Subcutaneous adipose tissue (tissue), 4 donors: Measurements from ENCODE around the gene MS4A7. TPM values are rescaled to one million over a fixed set of nuclear protein-coding genes. Genes with fewer than 3 reads are reported as not detected.

Experiments used
- total RNA-seq, 4 donors: library from RNA; depleted of rRNA; stranded (reverse); fragments of >200 nt; gene quantifications; one replicate each; pipeline ENCODE4 v1.1.0, GENCODE V29; 2016
- TF ChIP-seq, protein P1 (sequence below): fragments of 450-650 bp; IDR thresholded peaks from one replicate; pipeline ENCODE4 v1.5.1; 2016; ENCODE audit warnings: low read depth, mild to moderate bottlenecking, control low read depth, antibody characterized with exemption, moderate library complexity

MS4A7 gene
- total RNA-seq, 4 donors from 2014 or later: 47.3 to 458 (median 133) TPM

DNA sequence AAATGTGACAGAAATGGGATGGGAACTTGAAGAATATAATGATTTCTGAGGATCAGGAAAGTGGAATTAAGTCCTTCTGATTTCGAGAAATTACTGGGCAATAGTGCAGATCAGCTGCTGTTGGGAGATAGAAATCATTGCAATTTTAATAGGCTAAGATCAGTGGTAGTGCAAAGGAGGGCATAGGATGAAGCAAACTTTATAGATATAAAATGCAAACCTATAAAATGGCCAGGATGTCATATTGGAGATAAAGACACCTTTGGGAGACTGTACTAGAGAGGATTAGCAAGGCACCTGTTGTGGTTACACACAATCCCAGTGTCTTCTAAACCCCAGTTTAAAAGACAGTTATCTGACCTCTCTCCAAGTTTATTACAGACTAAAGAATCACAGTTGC, 6.5 kb upstream of the MS4A7 start:
- TF ChIP-seq, protein P1, sequence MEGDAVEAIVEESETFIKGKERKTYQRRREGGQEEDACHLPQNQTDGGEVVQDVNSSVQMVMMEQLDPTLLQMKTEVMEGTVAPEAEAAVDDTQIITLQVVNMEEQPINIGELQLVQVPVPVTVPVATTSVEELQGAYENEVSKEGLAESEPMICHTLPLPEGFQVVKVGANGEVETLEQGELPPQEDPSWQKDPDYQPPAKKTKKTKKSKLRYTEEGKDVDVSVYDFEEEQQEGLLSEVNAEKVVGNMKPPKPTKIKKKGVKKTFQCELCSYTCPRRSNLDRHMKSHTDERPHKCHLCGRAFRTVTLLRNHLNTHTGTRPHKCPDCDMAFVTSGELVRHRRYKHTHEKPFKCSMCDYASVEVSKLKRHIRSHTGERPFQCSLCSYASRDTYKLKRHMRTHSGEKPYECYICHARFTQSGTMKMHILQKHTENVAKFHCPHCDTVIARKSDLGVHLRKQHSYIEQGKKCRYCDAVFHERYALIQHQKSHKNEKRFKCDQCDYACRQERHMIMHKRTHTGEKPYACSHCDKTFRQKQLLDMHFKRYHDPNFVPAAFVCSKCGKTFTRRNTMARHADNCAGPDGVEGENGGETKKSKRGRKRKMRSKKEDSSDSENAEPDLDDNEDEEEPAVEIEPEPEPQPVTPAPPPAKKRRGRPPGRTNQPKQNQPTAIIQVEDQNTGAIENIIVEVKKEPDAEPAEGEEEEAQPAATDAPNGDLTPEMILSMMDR: no peak

DNA sequence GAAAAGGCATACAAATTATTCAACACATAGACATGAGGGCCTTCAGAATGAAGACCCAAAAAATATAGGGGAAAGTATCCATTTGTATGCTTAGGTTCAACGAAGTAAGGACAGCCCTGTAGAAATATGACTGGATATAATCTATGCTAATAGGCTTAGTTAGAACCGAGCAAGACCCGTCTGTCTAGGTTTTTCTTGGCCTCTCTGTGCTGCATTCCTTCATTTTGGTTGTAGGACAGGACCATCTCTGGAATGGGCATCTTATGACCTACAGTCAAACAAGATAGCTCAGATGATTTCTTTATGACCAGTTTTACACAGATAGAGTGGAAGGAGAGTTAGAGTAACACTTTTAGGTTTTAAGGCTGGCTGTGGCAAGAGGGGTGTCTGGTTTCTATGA, 5.6 kb upstream of the MS4A7 start:
- TF ChIP-seq, protein P1: no peak

DNA sequence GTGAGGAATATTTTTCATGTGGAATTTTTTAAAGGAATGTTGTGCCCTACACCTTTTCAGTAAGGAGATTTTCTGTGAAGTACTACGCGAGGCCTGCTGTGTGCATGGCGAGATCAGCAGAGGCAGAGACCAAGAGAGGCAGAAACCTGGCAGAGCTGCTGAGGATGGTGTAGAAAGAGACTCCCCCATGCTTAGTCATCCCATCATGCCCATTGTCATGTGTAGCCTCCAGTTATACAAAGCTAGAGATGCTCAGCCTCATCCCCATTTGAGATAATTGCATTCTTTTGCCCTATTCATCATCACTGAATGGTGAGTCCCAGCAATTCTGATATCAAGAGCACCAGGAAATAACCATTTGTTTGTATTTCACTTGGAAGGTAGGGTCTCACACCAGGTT, 3.0 kb upstream of the MS4A7 start:
- TF ChIP-seq, protein P1: no peak

DNA sequence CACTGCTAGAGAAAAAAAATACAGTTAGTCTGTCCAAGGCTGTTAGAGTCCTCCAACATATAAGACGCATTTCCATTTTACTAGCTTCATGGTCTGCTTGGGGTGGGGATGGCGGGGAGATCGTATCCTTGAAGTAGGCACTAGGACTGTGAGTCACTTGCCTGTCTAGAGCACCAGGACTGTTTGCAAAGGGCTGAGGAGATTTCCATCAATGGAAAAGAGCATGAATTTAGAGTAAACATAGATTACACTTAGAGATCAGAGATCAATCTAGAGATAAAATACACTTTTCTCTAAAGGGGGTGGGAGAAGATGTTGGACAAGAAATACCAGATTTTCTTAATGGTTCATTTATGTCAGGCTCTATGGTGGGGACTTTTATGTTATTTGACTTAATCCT, 1.7 kb upstream of the MS4A7 start:
- TF ChIP-seq, protein P1: no peak

- TF ChIP-seq, protein P1: no peak
These were observed 763 bp upstream of the MS4A7 start for GRCh38 chr11:60377401-60378136.

- TF ChIP-seq, protein P1: no peak
These were observed 11.1 kb downstream of the MS4A7 start for GRCh38 chr11:60389279-60389910.

DNA sequence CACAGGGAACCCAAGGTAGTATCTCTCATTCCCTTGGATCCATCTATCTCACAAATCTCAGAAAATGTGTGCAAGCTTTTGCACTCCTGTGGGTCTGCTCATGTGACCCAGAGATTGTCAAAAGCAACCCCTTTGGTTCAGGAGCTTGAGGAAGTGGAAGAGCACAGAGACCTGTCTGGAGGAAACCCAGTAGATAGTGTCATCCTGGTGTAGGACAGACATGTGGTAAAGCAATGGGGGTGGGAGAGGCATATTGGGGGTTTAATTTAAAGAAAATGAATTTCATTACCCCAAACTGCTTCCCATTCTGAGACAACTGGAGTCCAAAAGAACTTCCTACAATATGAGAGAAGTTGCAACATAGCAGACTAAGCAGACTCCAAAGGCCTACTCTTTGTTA, 12.1 kb downstream of the MS4A7 start:
- TF ChIP-seq, protein P1: no peak
